Spleen (tissue), 7 donors: Measurements from ENCODE around the gene SLC9A8.

ENCODE experiments used
- CTCF ChIP-seq, 11 experiments: fragments of 200-600 bp in 7 of 11; fragments of 450-650 bp in 4 of 11; sonication (generic) in 4 of 11; IDR thresholded peaks in 8 of 11; conservative IDR thresholded peaks in 3 of 11; 1 replicate in 7 of 11; 2 replicates in 4 of 11; pipeline versions ENCODE4 v1.4.0 to v1.8.0; 2016 to 2021; ENCODE audit warnings: antibody characterized with exemption in 11 of 11, inconsistent platforms in 4 of 11, mild to moderate bottlenecking in 1 of 11
- POLR2A ChIP-seq, 3 donors: fragments of 450-650 bp; IDR thresholded peaks; one replicate each; pipeline ENCODE4 v1.5.1; 2017; ENCODE audit warnings: antibody characterized with exemption in 3 of 3, mild to moderate bottlenecking in 1 of 3
- POLR2AphosphoS5 ChIP-seq, 3 donors: sonication (generic); formaldehyde crosslinking; IDR thresholded peaks; one replicate each; pipeline ENCODE4 v1.5.1; 2017; ENCODE audit warnings: antibody characterized with exemption in 3 of 3
- donor health status: DM: no; HTN: no; CAD: no; lungs with moderate emphysema.
- donor health status: DM: no; HTN: no; CAD: no.
- donor health status: DM: no; HTN: no; CAD: no.

GRCh38 chr20:49854190-49854875 is 41.7 kb downstream of the SLC9A8 start:
- TF ChIP-seq POLR2AphosphoS5 (IDR thresholded peaks at IDR 0.05) (peak in 1 of 3 donors; percentile 35), CTCF (IDR thresholded peaks at IDR 0.05 in 8 of 11, conservative IDR thresholded peaks at IDR 0.05 in 3 of 11) (no peak), POLR2A (IDR thresholded peaks at IDR 0.05) (no peak)
